ENCODE results near the gene KRTAP1-3. TPM values are rescaled to one million over a fixed set of nuclear protein-coding genes. Genes with fewer than 3 reads are reported as not detected.

The KRTAP1-3 gene
- total and polyA plus RNA-seq, 2 donors (not counting 1 experiment from before 2014, with no cell fraction given) = not detected

DNA sequence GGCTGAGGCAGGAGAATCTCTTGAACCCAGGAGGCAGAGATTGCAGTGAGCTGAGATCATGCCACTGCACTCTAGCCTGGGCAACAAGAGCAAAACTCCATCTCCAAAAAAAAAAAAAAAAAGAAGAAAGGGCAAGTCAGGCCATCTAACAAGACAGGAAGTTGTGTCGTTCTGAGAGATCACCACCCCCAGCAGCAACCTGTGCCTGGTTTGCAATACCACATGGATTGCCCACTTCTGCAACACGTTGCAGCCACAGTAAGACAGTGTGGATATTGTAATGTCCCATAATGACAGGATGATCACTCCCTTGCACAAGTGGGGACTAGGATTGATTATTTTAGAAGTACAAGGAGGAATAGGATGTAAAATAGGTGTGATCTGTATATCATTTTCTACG lies 34.4 kb upstream of the KRTAP1-3 start:
- no peak for TF ChIP-seq EZH2 (IDR thresholded peaks at IDR 0.05; ENCODE audit: borderline replicate concordance, insufficient read depth, low read depth, low read length, poor library complexity, severe bottlenecking)
- no peaks in the 10 kb centered on the region for H4K20me1 ChIP-seq (ENCODE audit: control insufficient read depth, insufficient read depth, low read length, poor library complexity, severe bottlenecking)

DNA sequence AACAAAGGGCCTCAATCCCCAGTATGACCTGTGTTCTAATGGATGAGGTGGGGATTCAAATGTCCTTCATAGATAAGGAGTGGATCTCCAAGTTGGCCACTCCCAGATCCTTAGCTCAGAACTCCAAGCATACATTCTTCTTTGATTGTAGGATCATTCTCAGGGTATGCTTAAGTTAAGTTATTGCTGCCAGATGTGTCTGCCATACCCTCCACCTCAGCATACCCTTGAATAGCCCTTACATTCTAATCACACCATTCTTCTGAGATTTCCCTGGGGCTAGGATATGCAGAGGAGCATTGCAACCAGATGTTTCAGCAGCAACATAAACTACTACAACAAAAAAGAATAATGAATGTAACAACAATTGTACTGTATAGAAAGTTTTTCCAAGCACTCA lies 32.6 kb upstream of the KRTAP1-3 start:
- Histone ChIP-seq H4K20me1 (ENCODE audit: control insufficient read depth, insufficient read depth, low read length, poor library complexity, severe bottlenecking) (no peaks in the 10 kb centered on the region), H3K9me3 (ENCODE audit: control extremely low read depth in 1 of 3, control insufficient read depth in 2 of 3, insufficient read depth in 1 of 3, low read length in 2 of 3) (no peaks in the 10 kb centered on the region), H3K79me2 (ENCODE audit: control insufficient read depth, insufficient read depth, low read length) (no peaks in the 10 kb centered on the region), H3K4me2 (replicated peaks; ENCODE audit: low read depth, low read length, poor library complexity, severe bottlenecking) (no peak overlapping the region), H3K27me3 (replicated peaks in 1 of 4; ENCODE audit: control extremely low read depth in 1 of 4, control insufficient read depth in 3 of 4, insufficient read depth in 4 of 4, low read length in 3 of 4) (peaks cover 0 to 4% (median 0%) of the 10 kb centered on the region in 4 experiments), H3K4me1 (ENCODE audit: control insufficient read depth in 2 of 2, insufficient read depth in 2 of 2, low read length in 2 of 2) (no peaks in the 10 kb centered on the region), H2AFZ (ENCODE audit: insufficient read depth, low read depth, low read length, poor library complexity, severe bottlenecking) (no peak overlapping the region), H3K36me3 (replicated peaks in 1 of 2; ENCODE audit: control extremely low read depth in 1 of 2, control insufficient read depth in 1 of 2, extremely low read depth in 1 of 2, insufficient read depth in 2 of 2, low read length in 1 of 2) (no peaks in the 10 kb centered on the region), H3K27ac (ENCODE audit: low read length in 2 of 2) (no peak overlapping the region), H3K4me3 (ENCODE audit: control extremely low read depth in 1 of 5, extremely low read depth in 1 of 5, insufficient read depth in 1 of 5, low read depth in 2 of 5, low read length in 4 of 5) (no peak overlapping the region), H3K9ac (ENCODE audit: low read length) (no peak overlapping the region)
- DNase-seq = no peak
- POLR2A ChIA-PET = no interaction called here
- no peak for ATAC-seq (ENCODE audit: low read depth)
- peaks cover 14% of the 10 kb centered on the region for H3K27me3 Mint-ChIP-seq
- CTCF ChIA-PET = no interaction called here
- no peak overlapping the region for H3K4me3 Mint-ChIP-seq
- H3K27ac Mint-ChIP-seq = no peak overlapping the region
- H3K9me3 Mint-ChIP-seq (ENCODE audit: insufficient read depth) = no peaks in the 10 kb centered on the region
- intact Hi-C loops (cut with micrococcal nuclease) = no loop called here
- no peak for TF ChIP-seq EZH2 (IDR thresholded peaks at IDR 0.05; ENCODE audit: borderline replicate concordance, insufficient read depth, low read depth, low read length, poor library complexity, severe bottlenecking)
- TF ChIP-seq, protein P1, sequence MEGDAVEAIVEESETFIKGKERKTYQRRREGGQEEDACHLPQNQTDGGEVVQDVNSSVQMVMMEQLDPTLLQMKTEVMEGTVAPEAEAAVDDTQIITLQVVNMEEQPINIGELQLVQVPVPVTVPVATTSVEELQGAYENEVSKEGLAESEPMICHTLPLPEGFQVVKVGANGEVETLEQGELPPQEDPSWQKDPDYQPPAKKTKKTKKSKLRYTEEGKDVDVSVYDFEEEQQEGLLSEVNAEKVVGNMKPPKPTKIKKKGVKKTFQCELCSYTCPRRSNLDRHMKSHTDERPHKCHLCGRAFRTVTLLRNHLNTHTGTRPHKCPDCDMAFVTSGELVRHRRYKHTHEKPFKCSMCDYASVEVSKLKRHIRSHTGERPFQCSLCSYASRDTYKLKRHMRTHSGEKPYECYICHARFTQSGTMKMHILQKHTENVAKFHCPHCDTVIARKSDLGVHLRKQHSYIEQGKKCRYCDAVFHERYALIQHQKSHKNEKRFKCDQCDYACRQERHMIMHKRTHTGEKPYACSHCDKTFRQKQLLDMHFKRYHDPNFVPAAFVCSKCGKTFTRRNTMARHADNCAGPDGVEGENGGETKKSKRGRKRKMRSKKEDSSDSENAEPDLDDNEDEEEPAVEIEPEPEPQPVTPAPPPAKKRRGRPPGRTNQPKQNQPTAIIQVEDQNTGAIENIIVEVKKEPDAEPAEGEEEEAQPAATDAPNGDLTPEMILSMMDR (IDR thresholded peaks at IDR 0.05) = no peak
- H3K4me1 Mint-ChIP-seq = no peaks in the 10 kb centered on the region

More for the DNA sequence above, 34.4 kb upstream of the KRTAP1-3 start:
- no peaks in the 10 kb centered on the region for H3K9me3 ChIP-seq (ENCODE audit: control extremely low read depth in 1 of 3, control insufficient read depth in 2 of 3, insufficient read depth in 1 of 3, low read length in 2 of 3)
- intact Hi-C loops (cut with micrococcal nuclease) = no loop called here
- H3K79me2 ChIP-seq (ENCODE audit: control insufficient read depth, insufficient read depth, low read length) = no peaks in the 10 kb centered on the region
- no peaks in the 10 kb centered on the region for H3K4me1 Mint-ChIP-seq
- H2AFZ ChIP-seq (ENCODE audit: insufficient read depth, low read depth, low read length, poor library complexity, severe bottlenecking) = no peak overlapping the region
- 100% methylated on average over 1 of the region's 3 CpGs for WGBS (ENCODE audit: insufficient coverage)
- H3K36me3 ChIP-seq (replicated peaks in 1 of 2; ENCODE audit: control extremely low read depth in 1 of 2, control insufficient read depth in 1 of 2, extremely low read depth in 1 of 2, insufficient read depth in 2 of 2, low read length in 1 of 2) = no peaks in the 10 kb centered on the region
- no peaks in the 10 kb centered on the region for H3K27me3 ChIP-seq (replicated peaks in 1 of 4; ENCODE audit: control extremely low read depth in 1 of 4, control insufficient read depth in 3 of 4, insufficient read depth in 4 of 4, low read length in 3 of 4)
- H3K9ac ChIP-seq (ENCODE audit: low read length) = no peak overlapping the region
- H3K4me3 Mint-ChIP-seq = no peak overlapping the region
- DNase-seq = no peak
- no peak for ATAC-seq (ENCODE audit: low read depth)
- no peaks in the 10 kb centered on the region for H3K9me3 Mint-ChIP-seq (ENCODE audit: insufficient read depth)
- H3K27me3 Mint-ChIP-seq = peaks cover 12% of the 10 kb centered on the region
- H3K4me1 ChIP-seq (ENCODE audit: control insufficient read depth in 2 of 2, insufficient read depth in 2 of 2, low read length in 2 of 2) = no peaks in the 10 kb centered on the region
- ChIA-PET CTCF (no interaction called here), POLR2A (no interaction called here)
- no peak overlapping the region for H3K4me2 ChIP-seq (replicated peaks; ENCODE audit: low read depth, low read length, poor library complexity, severe bottlenecking)
- H3K27ac Mint-ChIP-seq = no peak overlapping the region
- no peak overlapping the region for H3K4me3 ChIP-seq (ENCODE audit: control extremely low read depth in 1 of 5, extremely low read depth in 1 of 5, insufficient read depth in 1 of 5, low read depth in 2 of 5, low read length in 4 of 5)
- H3K27ac ChIP-seq (ENCODE audit: low read length in 2 of 2) = no peak overlapping the region
